ENCODE data around the gene ALDOB.

The ALDOB gene

GRCh38 chr9:101418518-101419430, 16.8 kb downstream of the ALDOB start:
- no peak overlapping the region for H3K4me3 ChIP-seq (ENCODE audit: low read depth, low read length)
- no peak for TF ChIP-seq CTCF (conservative IDR thresholded peaks at IDR 0.05; ENCODE audit: low read depth, low read length)
- DNase-seq (ENCODE audit: low read depth): no peak

GRCh38 chr9:101417977-101418376, 17.6 kb downstream of the ALDOB start:
- no peak overlapping the region for H3K4me3 ChIP-seq (ENCODE audit: low read depth, low read length)
- DNase-seq (ENCODE audit: low read depth): peak; percentile 6
- TF ChIP-seq CTCF (conservative IDR thresholded peaks at IDR 0.05; ENCODE audit: low read depth, low read length): no peak

GRCh38 chr9:101417389-101417788, 18.2 kb downstream of the ALDOB start:
- DNase-seq (ENCODE audit: low read depth): no peak
- TF ChIP-seq CTCF (conservative IDR thresholded peaks at IDR 0.05; ENCODE audit: low read depth, low read length): no peak

GRCh38 chr9:101415578-101415977, 20.0 kb downstream of the ALDOB start:
- TF ChIP-seq CTCF (conservative IDR thresholded peaks at IDR 0.05; ENCODE audit: low read depth, low read length): no peak
- no peak overlapping the region for H3K4me3 ChIP-seq (ENCODE audit: low read depth, low read length)
- DNase-seq (ENCODE audit: low read depth): no peak

More at GRCh38 chr9:101417389-101417788, 18.2 kb downstream of the ALDOB start:
- H3K4me3 ChIP-seq (ENCODE audit: low read depth, low read length): no peak overlapping the region

- TF ChIP-seq CTCF (conservative IDR thresholded peaks at IDR 0.05; ENCODE audit: low read depth, low read length): no peak
- DNase-seq (ENCODE audit: low read depth): no peak
- H3K4me3 ChIP-seq (ENCODE audit: low read depth, low read length): no peak overlapping the region
Observed at GRCh38 chr9:101414839-101415238, 20.7 kb downstream of the ALDOB start.

- no peak for DNase-seq (ENCODE audit: low read depth)
- no peak overlapping the region for H3K4me3 ChIP-seq (ENCODE audit: low read depth, low read length)
- no peak for TF ChIP-seq CTCF (conservative IDR thresholded peaks at IDR 0.05; ENCODE audit: low read depth, low read length)
Observed at GRCh38 chr9:101409079-101409477, 26.5 kb downstream of the ALDOB start.

Data from choroid plexus epithelial cell (primary cell).